ENCODE data around the gene RAB5IF.
"Not testable (repeated sequence)": the region's sequence is repeated elsewhere in the genome, so short reads cannot be mapped to it uniquely, and the experiment has no call there.

The RAB5IF gene

DNA sequence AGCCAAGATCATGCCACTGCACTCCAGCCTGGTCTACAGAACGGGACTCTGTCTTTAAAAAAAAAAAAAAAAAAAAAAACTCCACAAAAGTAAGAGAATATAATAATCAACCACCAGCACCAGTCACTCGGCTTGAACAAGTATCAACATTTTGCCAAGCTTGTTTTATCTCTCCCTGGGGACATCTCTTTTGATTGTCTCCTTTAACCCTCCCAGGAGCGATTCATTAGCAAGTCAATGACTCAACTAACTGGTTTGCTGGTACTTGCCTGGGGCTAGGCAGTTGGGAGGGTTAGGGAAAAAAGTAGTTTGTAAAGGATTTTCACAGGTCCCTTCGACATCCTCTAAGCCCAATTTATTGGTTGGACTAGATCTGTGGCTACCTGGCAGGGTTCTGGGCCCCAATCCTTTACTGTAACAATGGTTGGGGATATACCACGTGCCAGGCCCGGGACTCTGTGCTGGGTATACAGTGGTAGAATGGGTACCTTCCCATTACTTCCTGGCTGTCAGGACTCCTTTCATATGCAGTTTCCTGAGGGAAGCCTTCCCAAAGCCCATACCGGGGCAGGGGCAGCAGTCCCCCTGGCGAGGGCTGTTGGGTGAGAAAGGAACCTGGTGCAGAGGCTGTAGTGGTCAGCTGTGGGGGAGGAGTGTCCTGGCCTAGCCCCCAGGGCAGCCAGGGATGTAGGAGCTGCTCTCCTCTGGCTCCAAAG is 20.0 kb upstream of the RAB5IF start:
- DNase-seq (ENCODE audit: low spot score), result no peak

DNA sequence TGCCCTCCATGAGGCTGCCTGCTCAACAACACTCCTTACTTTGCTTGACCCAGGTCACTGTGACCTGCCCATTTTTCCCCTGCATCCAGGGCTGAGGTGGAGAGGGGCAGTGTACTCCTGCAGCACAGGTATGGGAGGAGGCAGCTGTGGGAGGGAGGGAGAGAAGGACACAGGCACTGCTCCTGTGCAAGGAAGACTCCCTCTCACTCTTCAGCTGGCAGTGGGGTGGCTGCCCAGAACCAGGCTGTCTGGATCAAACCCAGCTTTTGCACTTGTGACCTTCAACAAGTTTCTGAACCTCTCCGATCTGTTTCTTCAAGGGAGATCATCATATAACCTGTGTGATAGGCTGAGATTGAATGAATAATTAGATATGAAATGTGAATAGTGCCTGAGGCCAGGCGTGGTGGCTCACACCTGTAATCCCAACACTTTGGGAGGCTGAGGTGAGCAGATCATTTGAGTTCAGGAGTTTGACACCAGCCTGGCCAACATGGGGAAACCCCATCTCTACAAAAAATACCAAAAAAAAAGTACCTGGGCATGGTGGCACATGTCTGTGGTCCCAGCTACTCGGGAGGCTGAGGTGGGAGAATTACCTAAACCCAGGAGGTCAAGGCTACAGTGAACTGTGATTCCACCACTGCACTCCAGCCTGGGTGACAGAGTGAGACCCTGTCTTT is 18.1 kb upstream of the RAB5IF start:
- DNase-seq (ENCODE audit: low spot score), result no peak

DNA sequence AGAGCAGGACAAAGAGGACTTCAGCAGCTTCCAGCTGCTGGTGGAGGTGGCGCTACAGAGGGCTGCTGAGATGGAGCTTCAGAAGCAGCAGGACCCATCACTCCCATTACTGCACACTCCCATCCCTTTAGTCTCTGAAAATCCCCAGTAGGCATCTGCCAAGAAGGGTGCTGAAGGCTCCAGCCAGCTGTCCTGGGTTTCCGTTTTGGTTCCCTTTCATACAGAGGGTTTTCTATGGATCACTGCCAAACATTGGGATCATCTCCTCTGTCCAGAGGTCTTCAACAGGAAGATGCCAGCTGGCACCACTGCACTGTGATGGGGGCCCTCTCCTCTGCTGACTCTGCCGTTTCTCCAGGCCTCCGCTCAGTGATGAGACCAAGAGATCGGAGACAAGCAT is 14.3 kb upstream of the RAB5IF start:
- no peak for DNase-seq (ENCODE audit: low spot score)

DNA sequence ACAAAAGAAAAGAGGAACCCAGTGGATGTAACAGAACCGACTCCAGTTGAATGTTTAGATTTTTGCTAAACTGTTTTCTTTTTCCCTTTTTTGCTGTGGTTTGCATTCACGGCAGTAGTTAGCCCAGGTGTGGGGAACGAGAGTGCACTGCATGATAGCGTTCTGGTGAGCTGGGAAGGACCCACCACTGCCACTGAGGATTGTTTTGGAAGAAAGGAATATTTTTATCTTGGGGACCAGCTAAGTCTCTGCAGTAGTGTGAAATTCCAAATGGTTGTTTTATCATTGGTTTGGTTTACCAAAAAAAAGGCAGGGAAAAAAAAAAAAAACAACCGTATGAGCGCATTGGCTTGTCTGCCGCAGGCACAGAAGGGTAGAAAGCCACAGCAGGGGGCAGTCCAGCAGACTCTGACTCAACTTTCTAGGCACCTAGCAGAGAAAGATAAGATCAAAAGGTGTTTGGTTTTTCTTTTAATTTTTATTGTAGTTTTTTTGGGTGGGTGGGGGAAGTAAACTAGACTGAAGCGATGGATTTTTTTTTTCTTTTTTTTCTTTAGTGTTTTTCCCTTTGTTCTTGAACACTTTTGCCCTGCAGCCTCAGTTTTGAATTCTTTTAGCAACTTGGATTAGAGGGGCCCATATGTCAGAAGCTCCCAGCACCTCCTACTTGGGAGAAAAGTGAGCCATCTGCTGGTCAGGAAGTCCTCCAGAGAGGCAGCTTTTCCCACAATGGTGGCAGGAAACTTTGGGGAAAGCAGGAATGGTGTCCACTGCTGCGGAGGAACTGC is 13.5 kb upstream of the RAB5IF start:
- DNase-seq (ENCODE audit: low spot score), result no peak

DNA sequence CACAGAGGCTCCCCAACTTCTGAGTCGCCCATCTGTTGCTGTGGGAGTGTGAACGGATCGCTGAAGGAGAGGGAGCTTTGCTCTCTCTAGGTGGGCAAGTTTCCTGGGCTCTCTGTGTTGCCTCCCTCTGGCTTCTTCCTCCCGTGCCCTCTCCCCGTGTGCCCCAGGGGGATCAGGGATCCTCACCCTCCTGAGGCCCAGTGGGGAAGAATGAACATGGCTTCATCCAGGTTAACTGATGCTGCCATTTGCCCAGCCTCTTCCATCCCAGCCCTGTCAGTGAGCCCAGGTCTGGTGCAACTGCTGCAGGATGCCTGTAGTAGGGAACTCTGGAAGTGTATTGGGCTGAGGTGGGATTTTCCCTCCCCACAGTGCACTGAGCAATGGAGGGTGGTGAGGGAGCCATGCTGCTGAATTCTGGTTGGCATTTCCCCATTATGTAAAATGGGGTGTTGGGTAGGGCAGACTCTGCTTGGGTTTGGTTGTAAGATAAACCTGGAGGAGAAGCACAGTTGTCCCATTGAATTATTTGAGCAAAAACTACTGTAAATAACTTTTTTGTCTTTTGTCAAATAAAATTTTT is 12.1 kb upstream of the RAB5IF start:
- DNase-seq (ENCODE audit: low spot score), result no peak

DNA sequence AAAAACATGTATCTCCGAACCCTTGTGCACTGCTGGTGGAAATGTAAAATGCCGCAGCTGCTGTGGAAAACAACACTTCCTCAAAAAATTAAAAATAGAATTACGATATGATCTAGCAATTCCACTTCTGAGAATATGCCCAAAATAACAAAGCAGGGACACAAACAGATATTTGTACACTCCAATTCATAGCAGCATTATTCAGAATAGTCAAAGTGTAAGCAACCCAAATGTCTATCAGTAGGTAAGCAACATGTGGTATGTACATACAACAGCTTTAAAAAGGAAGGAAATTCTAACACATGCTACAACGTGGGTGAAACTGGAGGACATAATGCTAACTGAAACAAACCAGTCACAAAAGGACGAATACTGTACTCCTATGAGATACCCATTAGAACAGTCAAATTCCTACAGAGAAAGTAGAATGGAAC is 5.7 kb upstream of the RAB5IF start:
- DNase-seq (ENCODE audit: low spot score), result no peak

- no peak for DNase-seq (ENCODE audit: low spot score)
Observed at GRCh38 chr20:36601540-36601939, 4.0 kb upstream of the RAB5IF start.

GRCh38 chr20:36604952-36605398 is 604 bp upstream of the RAB5IF start:
- no peak for DNase-seq (ENCODE audit: low spot score)

DNA sequence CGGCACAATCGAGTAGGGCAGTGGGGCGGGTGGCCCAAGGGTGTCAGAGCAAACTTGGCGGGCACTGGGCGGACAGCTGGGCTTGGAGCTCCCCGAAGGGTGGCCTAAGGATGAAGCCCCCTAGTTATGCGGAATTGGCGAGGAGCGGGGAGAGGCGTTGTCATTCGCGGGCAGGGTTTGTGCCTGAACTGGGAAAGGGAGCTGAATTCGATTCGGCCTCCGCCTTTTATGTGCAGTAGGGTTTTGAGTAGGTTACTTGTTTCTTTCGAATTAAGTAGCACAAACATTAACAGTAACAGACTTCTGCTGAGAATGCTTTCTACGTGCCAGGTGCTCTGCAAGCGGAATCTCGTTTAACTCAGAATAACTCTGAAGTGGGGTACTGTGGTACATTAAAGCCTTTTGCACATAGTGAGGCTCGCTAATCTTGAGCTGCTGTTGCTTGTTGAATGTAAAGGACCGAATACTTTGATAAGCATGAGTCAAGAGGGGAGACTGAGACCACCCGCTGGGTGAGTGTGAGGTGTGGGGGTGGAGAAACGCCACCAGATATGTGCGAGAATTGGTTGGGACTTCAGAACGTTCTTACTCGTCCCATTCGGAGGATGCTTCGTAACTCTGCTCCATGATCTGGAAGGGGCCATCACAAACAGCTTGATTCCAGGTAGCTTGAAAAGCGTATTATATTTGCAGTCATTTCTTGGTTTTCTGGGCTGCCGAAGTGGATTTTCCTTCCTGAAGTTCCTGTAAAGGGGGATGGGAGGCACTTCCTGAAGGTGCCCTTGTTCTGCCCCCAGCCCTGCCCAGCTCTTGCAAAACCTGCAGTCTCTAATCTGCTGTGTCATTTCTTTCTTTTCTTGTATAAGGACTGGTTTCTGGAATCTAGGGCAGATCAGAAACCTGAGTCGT is 833 bp downstream of the RAB5IF start:
- peak; percentile 49 for DNase-seq (ENCODE audit: low spot score)

GRCh38 chr20:36607586-36608387 is 2.2 kb downstream of the RAB5IF start:
- DNase-seq (ENCODE audit: low spot score), result peak; percentile 63

GRCh38 chr20:36608388-36608728 is 2.8 kb downstream of the RAB5IF start:
- not testable (repeated sequence) for DNase-seq (ENCODE audit: low spot score)

- DNase-seq (ENCODE audit: low spot score), result no peak
Observed at GRCh38 chr20:36611625-36612024, 6.0 kb downstream of the RAB5IF start.

DNA sequence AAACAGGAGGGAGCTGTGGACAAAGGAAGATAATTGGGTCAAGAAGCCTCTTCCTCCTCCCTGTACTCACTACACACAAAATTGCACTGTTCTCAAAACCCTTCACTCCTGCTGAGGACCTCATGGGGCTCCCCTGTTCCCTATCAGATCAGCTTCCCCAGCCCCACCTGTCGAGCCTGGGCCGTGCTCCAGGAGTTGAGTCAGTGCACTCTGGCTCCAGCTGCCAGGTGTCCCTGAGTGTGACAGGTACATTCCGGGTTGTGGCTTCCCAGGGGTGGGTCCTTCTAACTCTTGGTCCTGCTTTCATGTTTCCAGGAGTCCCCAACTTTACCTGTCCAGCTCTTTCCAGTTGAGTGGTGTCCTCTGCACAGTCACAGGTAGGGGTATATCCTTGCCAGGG is 8.4 kb downstream of the RAB5IF start:
- no peak for DNase-seq (ENCODE audit: low spot score)

- DNase-seq (ENCODE audit: low spot score), result no peak
Observed at GRCh38 chr20:36614781-36615557, 9.4 kb downstream of the RAB5IF start.

DNA sequence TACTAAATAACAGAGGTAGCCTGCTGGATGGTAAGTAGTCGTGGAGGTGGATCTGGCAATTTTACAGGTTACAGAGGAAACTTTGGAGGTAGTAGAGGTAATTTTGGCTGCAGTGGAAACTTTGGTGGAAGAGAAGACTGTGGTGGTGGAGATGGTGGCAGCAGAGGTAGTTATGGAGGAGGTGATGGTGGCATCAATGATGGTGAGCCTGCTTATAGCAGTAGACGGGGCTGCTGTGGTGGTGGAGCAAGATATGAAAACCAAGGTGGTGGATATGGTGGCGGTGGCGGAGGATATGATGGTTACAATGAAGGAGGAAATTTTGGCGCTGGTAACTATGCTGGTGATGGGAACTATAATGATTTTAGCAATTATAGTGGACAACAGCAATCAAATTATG is 15.3 kb downstream of the RAB5IF start:
- no peak for DNase-seq (ENCODE audit: low spot score)

GRCh38 chr20:36623444-36623843 is 17.9 kb downstream of the RAB5IF start:
- no peak for DNase-seq (ENCODE audit: low spot score)

DNA sequence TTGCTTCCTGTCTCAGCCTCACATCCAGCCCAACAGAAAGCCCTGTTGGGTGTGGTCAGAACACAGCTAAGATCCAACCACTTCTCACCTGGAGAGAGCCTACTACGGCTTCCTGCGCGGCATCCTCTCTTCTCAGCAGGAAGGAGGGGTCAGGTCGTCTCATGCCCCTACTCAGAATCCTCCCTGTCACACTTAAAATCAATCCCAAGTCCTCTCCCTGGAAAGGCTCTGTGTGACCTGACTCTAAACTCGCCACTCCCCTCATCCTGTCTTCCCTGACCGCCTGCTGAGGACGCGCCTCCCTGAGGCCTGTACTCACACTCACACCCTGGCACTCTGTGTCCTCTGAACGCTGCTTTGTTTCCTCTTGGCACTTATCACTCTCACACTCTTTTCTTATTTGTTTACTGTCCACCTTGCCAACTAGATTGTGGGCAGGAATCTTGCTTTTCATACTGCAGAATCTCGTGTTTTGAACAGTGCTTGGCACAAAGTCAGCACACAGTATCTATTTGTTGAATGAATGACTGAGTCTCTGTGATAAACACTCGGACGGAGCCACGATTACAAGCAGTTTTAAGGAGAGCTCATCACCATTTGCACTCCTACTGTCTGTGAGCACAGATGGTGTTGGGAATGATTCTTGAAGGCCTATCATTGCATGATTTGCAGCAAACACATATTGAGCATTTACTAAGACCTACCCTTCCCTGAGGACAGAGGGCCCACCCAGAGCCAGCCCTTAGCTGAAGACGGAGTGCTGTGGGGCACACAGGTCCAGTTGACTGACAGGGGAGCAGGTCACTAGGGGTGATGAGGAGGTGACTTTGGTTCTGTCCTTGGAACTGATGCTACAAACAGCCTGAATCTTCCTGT is 18.7 kb downstream of the RAB5IF start:
- DNase-seq (ENCODE audit: low spot score), result no peak

GRCh38 chr20:36624944-36625324 is 19.4 kb downstream of the RAB5IF start:
- DNase-seq (ENCODE audit: low spot score), result no peak

GRCh38 chr20:36628076-36628475 is 22.5 kb downstream of the RAB5IF start:
- no peak for DNase-seq (ENCODE audit: low spot score)
